Osteocyte (in vitro differentiated cells): ENCODE data around the gene PTPRD. TPM values are rescaled to one million over a fixed set of nuclear protein-coding genes. Genes with fewer than 3 reads are reported as not detected.

ENCODE experiments used
- DNase-seq: peaks from one replicate; pipeline ENCODE4 v3.0.0; 2021; ENCODE audit warnings: mixed read lengths; ENCODE audit not compliant: unreplicated experiment; ENCODE audit errors: extremely low spot score
- H3K27ac Mint-ChIP-seq: one replicate; pipeline ENCODE4 v1.8.0; 2021; ENCODE audit warnings: mild to moderate bottlenecking, mixed read lengths; ENCODE audit not compliant: unreplicated experiment
- H3K27me3 Mint-ChIP-seq: one replicate; pipeline ENCODE4 v1.8.0; 2021; ENCODE audit warnings: mixed read lengths; ENCODE audit not compliant: unreplicated experiment
- H3K36me3 Mint-ChIP-seq: one replicate; pipeline ENCODE4 v1.8.0; 2021; ENCODE audit warnings: mixed read lengths; ENCODE audit not compliant: unreplicated experiment
- H3K4me1 Mint-ChIP-seq: one replicate; pipeline ENCODE4 v1.8.0; 2021; ENCODE audit warnings: mixed read lengths; ENCODE audit not compliant: unreplicated experiment
- H3K4me3 Mint-ChIP-seq: one replicate; pipeline ENCODE4 v1.8.0; 2021; ENCODE audit warnings: mild to moderate bottlenecking, moderate library complexity, mixed read lengths; ENCODE audit not compliant: unreplicated experiment
- H3K9me3 Mint-ChIP-seq: one replicate; pipeline ENCODE4 v1.8.0; 2021; ENCODE audit warnings: mixed read lengths; ENCODE audit not compliant: unreplicated experiment
- CTCF ChIP-seq: fragments of 200-600 bp; sonication (generic); IDR thresholded peaks from 2 replicates; pipeline ENCODE4 v1.5.0; 2021; ENCODE audit warnings: antibody characterized with exemption, mild to moderate bottlenecking, moderate library complexity
- total RNA-seq: library from RNA; stranded (reverse); gene quantifications from 2 replicates; pipeline ENCODE4 v1.2.1, GENCODE V29; 2021

PTPRD gene
- total RNA-seq, 1 donor from 2014 or later, result 5.4 TPM

GRCh38 chr9:9556865-9557803 lies 1055.7 kb downstream of the PTPRD start:
- H3K36me3 Mint-ChIP-seq, result no peaks in the 10 kb centered on the region
- DNase-seq, result no peak
- peaks cover 5% of the 10 kb centered on the region for H3K27me3 Mint-ChIP-seq
- H3K4me3 Mint-ChIP-seq, result no peak overlapping the region
- no peak for TF ChIP-seq CTCF
- no peak overlapping the region for H3K27ac Mint-ChIP-seq
- H3K4me1 Mint-ChIP-seq, result no peaks in the 10 kb centered on the region
- H3K9me3 Mint-ChIP-seq, result no peaks in the 10 kb centered on the region

- no peaks in the 10 kb centered on the region for H3K9me3 Mint-ChIP-seq
- peaks cover 7% of the 10 kb centered on the region for H3K27me3 Mint-ChIP-seq
- no peaks in the 10 kb centered on the region for H3K4me1 Mint-ChIP-seq
- H3K27ac Mint-ChIP-seq, result no peak overlapping the region
- no peak for TF ChIP-seq CTCF
- H3K4me3 Mint-ChIP-seq, result no peak overlapping the region
- DNase-seq, result no peak
- H3K36me3 Mint-ChIP-seq, result no peaks in the 10 kb centered on the region
Measured at GRCh38 chr9:9552665-9553064, 1060.1 kb downstream of the PTPRD start.

- TF ChIP-seq CTCF, result no peak
- Mint-ChIP-seq H3K36me3 (no peaks in the 10 kb centered on the region), H3K27ac (no peak overlapping the region), H3K4me3 (no peak overlapping the region), H3K4me1 (no peaks in the 10 kb centered on the region), H3K27me3 (no peaks in the 10 kb centered on the region), H3K9me3 (no peaks in the 10 kb centered on the region)
- DNase-seq, result no peak
Measured at GRCh38 chr9:9538766-9539165, 1074.0 kb downstream of the PTPRD start.

- DNase-seq, result no peak
- Mint-ChIP-seq H3K27ac (no peak overlapping the region), H3K27me3 (no peaks in the 10 kb centered on the region), H3K4me1 (no peaks in the 10 kb centered on the region), H3K9me3 (no peaks in the 10 kb centered on the region), H3K36me3 (no peaks in the 10 kb centered on the region), H3K4me3 (no peak overlapping the region)
- TF ChIP-seq CTCF, result no peak
Measured at GRCh38 chr9:9538356-9538755, 1074.4 kb downstream of the PTPRD start.

- Mint-ChIP-seq H3K9me3 (no peaks in the 10 kb centered on the region), H3K4me3 (no peak overlapping the region), H3K27ac (no peak overlapping the region), H3K36me3 (no peaks in the 10 kb centered on the region), H3K27me3 (peaks cover 3% of the 10 kb centered on the region), H3K4me1 (no peaks in the 10 kb centered on the region)
- TF ChIP-seq CTCF, result no peak
- no peak for DNase-seq
Measured at GRCh38 chr9:9536523-9536922, 1076.3 kb downstream of the PTPRD start.
